DND-41 (cell line): ENCODE results near the gene GSTA1.
"Not testable (repeated sequence)": the region's sequence is repeated elsewhere in the genome, so short reads cannot be mapped to it uniquely, and the experiment has no call there.

Experiments
- ATAC-seq: fragments of 200-7000 bp; cut with Tn5 transposase; 3 replicates; pipeline ENCODE4 v1.9.1; 2021; ENCODE audit warnings: low read depth; ENCODE audit not compliant: insufficient read depth
- DNase-seq: peaks from one replicate; pipeline ENCODE4 v3.0.0-alpha.2; 2020
- H2AFZ ChIP-seq: 2 replicates; pipeline ENCODE4 v1.6.0; 2012; ENCODE audit warnings: low read depth, low read length
- H3K27ac ChIP-seq: 2 replicates; pipeline ENCODE4 v1.5.1; 2012; ENCODE audit warnings: low read length, inconsistent platforms
- H3K27me3 ChIP-seq: fragments of 200-600 bp; sonication (generic); 2 replicates; pipeline ENCODE4 v1.6.0; 2012; ENCODE audit warnings: low read length, mild to moderate bottlenecking, inconsistent platforms; ENCODE audit not compliant: insufficient read depth, poor library complexity
- H3K36me3 ChIP-seq: 2 replicates; pipeline ENCODE4 v1.5.1; 2012; ENCODE audit warnings: low read length, inconsistent platforms; ENCODE audit not compliant: insufficient read depth
- H3K4me1 ChIP-seq: 2 replicates; pipeline ENCODE4 v1.5.1; 2012; ENCODE audit warnings: mild to moderate bottlenecking, low read length; ENCODE audit not compliant: insufficient read depth
- H3K4me2 ChIP-seq: 2 replicates; pipeline ENCODE4 v1.6.0; 2012; ENCODE audit warnings: mild to moderate bottlenecking, moderate library complexity, low read length, inconsistent platforms; ENCODE audit not compliant: insufficient read depth
- H3K4me3 ChIP-seq, 2 experiments: fragments of 200-600 bp in 1 of 2; shearing (Covaris generic) in 1 of 2; 2 replicates each; pipeline ENCODE4 v1.5.1; 2012 to 2016; ENCODE audit warnings: inconsistent platforms in 2 of 2, low read length in 2 of 2, mild to moderate bottlenecking in 2 of 2, low read depth in 1 of 2, moderate library complexity in 1 of 2
- H3K79me2 ChIP-seq: 2 replicates; pipeline ENCODE4 v1.6.0; 2012; ENCODE audit warnings: low read length, inconsistent platforms; ENCODE audit not compliant: insufficient read depth
- H3K9ac ChIP-seq: 2 replicates; pipeline ENCODE4 v1.6.0; 2012; ENCODE audit warnings: low read depth, mild to moderate bottlenecking, inconsistent platforms, low read length, moderate library complexity
- H3K9me3 ChIP-seq: 2 replicates; pipeline ENCODE4 v1.5.1; 2012; ENCODE audit warnings: low read length, moderate library complexity, mild to moderate bottlenecking, inconsistent platforms; ENCODE audit not compliant: insufficient read depth, severe bottlenecking
- H4K20me1 ChIP-seq: 2 replicates; pipeline ENCODE4 v1.6.0; 2012; ENCODE audit warnings: low read length; ENCODE audit not compliant: insufficient read depth
- EZH2 ChIP-seq: IDR thresholded peaks from 3 replicates; pipeline ENCODE4 v1.6.1; 2012; ENCODE audit warnings: borderline replicate concordance, low read depth, mild to moderate bottlenecking, moderate library complexity, low read length, inconsistent platforms; ENCODE audit not compliant: severe bottlenecking
- TF ChIP-seq, protein P1 (sequence below): IDR thresholded peaks from 2 replicates; pipeline ENCODE4 v1.5.1; 2012; ENCODE audit warnings: borderline replicate concordance, low read length, moderate library complexity, mild to moderate bottlenecking; ENCODE audit not compliant: poor library complexity, severe bottlenecking; ENCODE audit errors: extremely low read depth

The GSTA1 gene

GRCh38 chr6:52803668-52804255, at the start of gene GSTA1:
Gene GSTA1 (minus strand): TSS chr6:52803816. CDS start chr6:52799267, 4,549 bp downstream.
- H3K4me1 ChIP-seq, H3K9me3 ChIP-seq, H3K4me3 ChIP-seq, H3K36me3 ChIP-seq, H3K27ac ChIP-seq, H4K20me1 ChIP-seq, H3K79me2 ChIP-seq, ATAC-seq, DNase-seq, H3K27me3 ChIP-seq, H3K4me2 ChIP-seq, H3K9ac ChIP-seq, H2AFZ ChIP-seq: not testable (repeated sequence)

GRCh38 chr6:52849137-52849536, 45.5 kb upstream of the GSTA1 start:
- no peak overlapping the region for H3K9ac ChIP-seq
- H3K79me2 ChIP-seq: no peaks in the 10 kb centered on the region
- no peak for ATAC-seq
- H4K20me1 ChIP-seq: no peaks in the 10 kb centered on the region
- no peaks in the 10 kb centered on the region for H3K9me3 ChIP-seq
- H3K27me3 ChIP-seq: no peaks in the 10 kb centered on the region
- no peak overlapping the region for H2AFZ ChIP-seq
- no peak overlapping the region for H3K4me2 ChIP-seq
- H3K4me1 ChIP-seq: no peaks in the 10 kb centered on the region
- H3K27ac ChIP-seq: no peak overlapping the region
- no peak for TF ChIP-seq EZH2
- TF ChIP-seq, protein P1, sequence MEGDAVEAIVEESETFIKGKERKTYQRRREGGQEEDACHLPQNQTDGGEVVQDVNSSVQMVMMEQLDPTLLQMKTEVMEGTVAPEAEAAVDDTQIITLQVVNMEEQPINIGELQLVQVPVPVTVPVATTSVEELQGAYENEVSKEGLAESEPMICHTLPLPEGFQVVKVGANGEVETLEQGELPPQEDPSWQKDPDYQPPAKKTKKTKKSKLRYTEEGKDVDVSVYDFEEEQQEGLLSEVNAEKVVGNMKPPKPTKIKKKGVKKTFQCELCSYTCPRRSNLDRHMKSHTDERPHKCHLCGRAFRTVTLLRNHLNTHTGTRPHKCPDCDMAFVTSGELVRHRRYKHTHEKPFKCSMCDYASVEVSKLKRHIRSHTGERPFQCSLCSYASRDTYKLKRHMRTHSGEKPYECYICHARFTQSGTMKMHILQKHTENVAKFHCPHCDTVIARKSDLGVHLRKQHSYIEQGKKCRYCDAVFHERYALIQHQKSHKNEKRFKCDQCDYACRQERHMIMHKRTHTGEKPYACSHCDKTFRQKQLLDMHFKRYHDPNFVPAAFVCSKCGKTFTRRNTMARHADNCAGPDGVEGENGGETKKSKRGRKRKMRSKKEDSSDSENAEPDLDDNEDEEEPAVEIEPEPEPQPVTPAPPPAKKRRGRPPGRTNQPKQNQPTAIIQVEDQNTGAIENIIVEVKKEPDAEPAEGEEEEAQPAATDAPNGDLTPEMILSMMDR: no peak
- no peak for DNase-seq
- no peaks in the 10 kb centered on the region for H3K36me3 ChIP-seq
- H3K4me3 ChIP-seq: no peak overlapping the region

DNA sequence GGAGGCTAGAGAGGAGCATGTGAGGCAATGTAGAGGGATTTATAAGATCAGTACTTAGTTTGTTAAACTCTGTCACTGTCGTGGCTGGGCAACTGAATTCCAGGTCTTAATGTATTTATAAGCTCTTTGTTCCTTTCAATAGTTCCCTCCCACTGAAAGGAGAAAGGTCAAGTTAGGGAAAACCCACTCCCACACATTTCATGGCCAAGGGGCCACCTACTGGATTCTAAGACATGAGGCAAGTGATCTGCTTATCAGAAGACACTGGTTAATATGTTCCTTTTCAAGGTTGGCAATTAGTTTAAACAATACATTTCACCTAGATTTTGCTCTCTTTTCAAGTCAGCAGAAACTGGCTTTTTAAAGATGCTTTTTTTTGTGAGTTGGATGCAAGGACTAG, 42.4 kb upstream of the GSTA1 start:
- no peaks in the 10 kb centered on the region for H3K79me2 ChIP-seq
- ATAC-seq (no peak), DNase-seq (no peak)
- no peaks in the 10 kb centered on the region for H3K36me3 ChIP-seq
- no peak for TF ChIP-seq EZH2
- TF ChIP-seq, protein P1: no peak
- H3K27ac ChIP-seq: no peak overlapping the region
- H3K9me3 ChIP-seq: no peaks in the 10 kb centered on the region
- H3K27me3 ChIP-seq: no peaks in the 10 kb centered on the region
- no peak overlapping the region for H3K4me2 ChIP-seq
- no peaks in the 10 kb centered on the region for H3K4me1 ChIP-seq
- no peak overlapping the region for H3K9ac ChIP-seq
- H3K4me3 ChIP-seq: no peak overlapping the region
- no peak overlapping the region for H2AFZ ChIP-seq
- H4K20me1 ChIP-seq: no peaks in the 10 kb centered on the region

- Histone ChIP-seq H3K79me2 (no peaks in the 10 kb centered on the region), H4K20me1 (no peaks in the 10 kb centered on the region), H2AFZ (no peak overlapping the region), H3K27me3 (no peaks in the 10 kb centered on the region), H3K9me3 (no peaks in the 10 kb centered on the region), H3K27ac (no peak overlapping the region), H3K4me3 (no peak overlapping the region), H3K4me1 (no peaks in the 10 kb centered on the region), H3K4me2 (no peak overlapping the region), H3K9ac (no peak overlapping the region), H3K36me3 (no peaks in the 10 kb centered on the region)
- ATAC-seq: no peak
- no peak for TF ChIP-seq EZH2
- no peak for DNase-seq
These were observed 40.0 kb upstream of the GSTA1 start for GRCh38 chr6:52843605-52844004.
